ENCODE data around the gene POU3F4. TPM values are rescaled to one million over a fixed set of nuclear protein-coding genes. Genes with fewer than 3 reads are reported as not detected.

The POU3F4 gene
- total and polyA plus RNA-seq, 2 of the 8 experiments (the other 6 are each of a cell fraction or from before 2014, with no cell fraction given) = 1.1 to 1.9 TPM

- Histone ChIP-seq H3K56ac (replicated peaks; ENCODE audit: insufficient read length, low read depth, low read length) (no peak overlapping the region), H2BK15ac (ENCODE audit: low read length) (no peak overlapping the region), H3K9ac (replicated peaks in 1 of 4; ENCODE audit: extremely low read depth in 1 of 4, low read depth in 3 of 4, low read length in 3 of 4) (no peak overlapping the region), H2BK12ac (ENCODE audit: low read depth, low read length) (no peak overlapping the region), H2AK5ac (ENCODE audit: low read depth, low read length) (no peak overlapping the region), H3K36me3 (ENCODE audit: control insufficient read depth in 2 of 4, insufficient read depth in 4 of 4, low read length in 3 of 4) (no peaks in the 10 kb centered on the region), H2AFZ (ENCODE audit: low read length) (no peak overlapping the region), H3K79me2 (ENCODE audit: control insufficient read depth in 1 of 2, insufficient read depth in 2 of 2, low read length in 2 of 2) (no peaks in the 10 kb centered on the region), H3K4ac (replicated peaks; ENCODE audit: insufficient read length, low read depth, low read length) (no peak overlapping the region), H3K23me2 (ENCODE audit: low read depth, low read length) (no peaks in the 10 kb centered on the region), H4K8ac (ENCODE audit: extremely low read depth, insufficient read depth, low read length) (no peak overlapping the region), H3K79me1 (ENCODE audit: low read depth, low read length) (no peaks in the 10 kb centered on the region), H4K5ac (ENCODE audit: insufficient read length, low read depth, low read length) (no peak overlapping the region), H2BK5ac (ENCODE audit: low read depth, low read length) (no peak overlapping the region), H3K4me1 (replicated peaks in 1 of 4; ENCODE audit: control insufficient read depth in 3 of 4, insufficient read depth in 4 of 4, low read length in 3 of 4) (no peaks in the 10 kb centered on the region; a peak in 2 of 7 replicates), H3K4me3 (ENCODE audit: extremely low read depth in 1 of 4, insufficient read depth in 2 of 4, low read depth in 3 of 4, low read length in 4 of 4) (no peak overlapping the region), H4K20me1 (replicated peaks in 1 of 2; ENCODE audit: control insufficient read depth in 1 of 2, insufficient read depth in 2 of 2, low read length in 2 of 2) (no peaks in the 10 kb centered on the region), H3K27ac (ENCODE audit: low read depth, low read length) (no peak overlapping the region), H3K23ac (ENCODE audit: insufficient read length) (no peak overlapping the region), H3K14ac (ENCODE audit: insufficient read length) (no peak overlapping the region), H3K9me3 (ENCODE audit: insufficient read depth in 2 of 2, low read depth in 1 of 2, low read length in 1 of 2) (no peaks in the 10 kb centered on the region), H2BK120ac (replicated peaks; ENCODE audit: low read depth, low read length) (no peak overlapping the region), H3K27me3 (replicated peaks in 1 of 4; ENCODE audit: control insufficient read depth in 3 of 4, extremely low read depth in 1 of 4, insufficient read depth in 3 of 4, low read length in 3 of 4) (no peaks in the 10 kb centered on the region), H4K91ac (replicated peaks; ENCODE audit: insufficient read length, low read length) (no peak overlapping the region), H3K18ac (ENCODE audit: extremely low read depth, low read length) (no peak overlapping the region), H3K4me2 (ENCODE audit: insufficient read depth in 1 of 2, low read depth in 2 of 2, low read length in 2 of 2) (no peak overlapping the region), H2BK20ac (ENCODE audit: low read length) (no peak overlapping the region)
- ChIA-PET POLR2A (ENCODE audit: partially characterized antibody) (no interaction called here), CTCF (ENCODE audit: partially characterized antibody) (no interaction called here)
- WGBS, 2 experiments (ENCODE audit: extremely low coverage in 1 of 2, insufficient coverage in 1 of 2, insufficient read length in 1 of 2, insufficient replicate concordance in 2 of 2, low coverage in 1 of 2, low lambda C conversion rate in 2 of 2, missing lambda C conversion rate in 1 of 2) = 79% methylated on average over 2 of the region's 2 CpGs; no CpG with 5 or more reads in 1 of the 2 experiments
- no peak for DNase-seq (ENCODE audit: low read depth in 1 of 2, low spot score in 2 of 2)
- TF ChIP-seq RFX5 (IDR thresholded peaks at IDR 0.05; ENCODE audit: borderline replicate concordance, low read depth, low read length) (no peak), HDAC2 (IDR thresholded peaks at IDR 0.05; ENCODE audit: borderline replicate concordance in 1 of 2, low read depth in 2 of 2, low read length in 2 of 2) (no peak), SP2 (IDR thresholded peaks at IDR 0.05; ENCODE audit: low read length) (no peak), TCF12 (IDR thresholded peaks at IDR 0.05; ENCODE audit: low read depth, low read length) (no peak), YY1 (IDR thresholded peaks at IDR 0.05; ENCODE audit: low read depth, low read length) (no peak)
- FAIRE-seq = no peak
Observed at GRCh38 chrX:83495898-83496297, 12.2 kb upstream of the POU3F4 start.
